Neural progenitor cell (in vitro differentiated cells): ENCODE results near the gene TNNI2. TPM values are rescaled to one million over a fixed set of nuclear protein-coding genes. Genes with fewer than 3 reads are reported as not detected.
"Not testable (repeated sequence)": the region's sequence is repeated elsewhere in the genome, so short reads cannot be mapped to it uniquely, and the experiment has no call there.

Experiments
- DNase-seq: peaks from one replicate; pipeline ENCODE4 v3.0.0-alpha.2; 2016; ENCODE audit warnings: low spot score
- H2AFZ ChIP-seq: fragments of 200-600 bp; sonication (generic); replicated peaks from 2 replicates; pipeline ENCODE4 v1.6.1; 2016; ENCODE audit warnings: antibody characterized with exemption
- H3F3A ChIP-seq: fragments of 200-600 bp; sonication (generic); 2 replicates; pipeline ENCODE4 v1.6.1; 2016; ENCODE audit warnings: antibody characterized with exemption, low read depth
- H3K27ac ChIP-seq: fragments of 200-600 bp; sonication (generic); 2 replicates; pipeline ENCODE4 v1.5.1; 2016; ENCODE audit warnings: mild to moderate bottlenecking
- H3K27me3 ChIP-seq: fragments of 200-600 bp; sonication (generic); 2 replicates; pipeline ENCODE4 v1.6.1; 2016; ENCODE audit warnings: mild to moderate bottlenecking, moderate library complexity
- H3K36me3 ChIP-seq: fragments of 200-600 bp; sonication (generic); 2 replicates; pipeline ENCODE4 v1.5.1; 2016
- H3K4me1 ChIP-seq: fragments of 200-600 bp; sonication (generic); 2 replicates; pipeline ENCODE4 v1.6.1; 2016; ENCODE audit warnings: mixed run types
- H3K4me2 ChIP-seq: fragments of 200-600 bp; sonication (generic); 2 replicates; pipeline ENCODE4 v1.6.1; 2016
- H3K4me3 ChIP-seq: fragments of 200-600 bp; sonication (generic); 2 replicates; pipeline ENCODE4 v1.5.1; 2016
- H3K79me2 ChIP-seq: fragments of 200-600 bp; sonication (generic); 2 replicates; pipeline ENCODE4 v1.6.1; 2016; ENCODE audit warnings: low read depth
- H3K9ac ChIP-seq: fragments of 200-600 bp; sonication (generic); 2 replicates; pipeline ENCODE4 v1.6.1; 2016
- H3K9me3 ChIP-seq: fragments of 200-600 bp; sonication (generic); 2 replicates; pipeline ENCODE4 v1.5.1; 2016; ENCODE audit warnings: low read depth
- H4K20me1 ChIP-seq: fragments of 200-600 bp; sonication (generic); 2 replicates; pipeline ENCODE4 v1.6.1; 2016; ENCODE audit warnings: low read depth
- H3K27ac Mint-ChIP-seq: 3 replicates; pipeline ENCODE4 v1.8.0; 2021; ENCODE audit warnings: mixed read lengths
- H3K27me3 Mint-ChIP-seq: 2 replicates; pipeline ENCODE4 v1.8.0; 2022; ENCODE audit warnings: low read depth, mild to moderate bottlenecking, inconsistent platforms, moderate library complexity, mixed read lengths; ENCODE audit not compliant: insufficient read depth
- H3K36me3 Mint-ChIP-seq: 3 replicates; pipeline ENCODE4 v1.8.0; 2021; ENCODE audit warnings: mixed read lengths
- H3K4me1 Mint-ChIP-seq: 3 replicates; pipeline ENCODE4 v1.8.0; 2021; ENCODE audit warnings: mixed read lengths
- H3K4me3 Mint-ChIP-seq: 3 replicates; pipeline ENCODE4 v1.8.0; 2021; ENCODE audit warnings: mild to moderate bottlenecking, moderate library complexity, mixed read lengths
- H3K9me3 Mint-ChIP-seq: 3 replicates; pipeline ENCODE4 v1.8.0; 2020; ENCODE audit warnings: mixed read lengths
- CTCF ChIP-seq: fragments of 200-600 bp; sonication (generic); IDR thresholded peaks from 2 replicates; pipeline ENCODE4 v1.5.1; 2017; ENCODE audit warnings: antibody characterized with exemption, mild to moderate bottlenecking
- EZH2 ChIP-seq: fragments of 200-600 bp; sonication (generic); IDR thresholded peaks from 2 replicates; pipeline ENCODE4 v1.6.1; 2017; ENCODE audit warnings: antibody characterized with exemption, mild to moderate bottlenecking, moderate library complexity
- EZH2phosphoT487 ChIP-seq: fragments of 200-600 bp; sonication (generic); IDR thresholded peaks from 2 replicates; pipeline ENCODE4 v1.6.1; 2017; ENCODE audit warnings: antibody characterized with exemption
- total RNA-seq: library from RNA; depleted of rRNA; stranded (reverse); fragments of >200 nt; gene quantifications from 2 replicates; pipeline ENCODE4 v1.2.3, GENCODE V29; 2015; ENCODE audit warnings: low replicate concordance

TNNI2 gene
- total RNA-seq, 1 donor from 2014 or later = 2.6 TPM

GRCh38 chr11:1875093-1875850, 36.5 kb downstream of the TNNI2 start:
- no peaks in the 10 kb centered on the region for H3K79me2 ChIP-seq
- no peaks in the 10 kb centered on the region for H4K20me1 ChIP-seq
- H3K9me3 ChIP-seq = no peaks in the 10 kb centered on the region
- H3K36me3 ChIP-seq = no peaks in the 10 kb centered on the region
- H3K4me1 Mint-ChIP-seq = peaks cover 30% of the 10 kb centered on the region
- no peak overlapping the region for H2AFZ ChIP-seq
- H3K4me3 Mint-ChIP-seq = no peak overlapping the region
- no peaks in the 10 kb centered on the region for H3K9me3 Mint-ChIP-seq
- H3K4me1 ChIP-seq = no peaks in the 10 kb centered on the region
- H3K4me3 ChIP-seq = no peak overlapping the region
- TF ChIP-seq EZH2 (no peak), EZH2phosphoT487 (no peak), CTCF (no peak)
- no peak for DNase-seq
- H3K9ac ChIP-seq = no peak overlapping the region
- H3K36me3 Mint-ChIP-seq = no peaks in the 10 kb centered on the region
- H3K27me3 Mint-ChIP-seq = peaks cover 9% of the 10 kb centered on the region
- no peak overlapping the region for H3K4me2 ChIP-seq
- peaks cover 9% of the 10 kb centered on the region for H3K27me3 ChIP-seq
- H3K27ac ChIP-seq = no peak overlapping the region
- no peaks in the 10 kb centered on the region for H3F3A ChIP-seq
- H3K27ac Mint-ChIP-seq = peak overlapping the region; percentile 92

- H3K27me3 ChIP-seq, H3K36me3 Mint-ChIP-seq, H2AFZ ChIP-seq, H3K9ac ChIP-seq, H3K4me1 ChIP-seq, H3K4me3 Mint-ChIP-seq, DNase-seq, H3K79me2 ChIP-seq, H3K9me3 Mint-ChIP-seq, H4K20me1 ChIP-seq, H3F3A ChIP-seq, H3K36me3 ChIP-seq, H3K27ac Mint-ChIP-seq, H3K4me3 ChIP-seq, H3K9me3 ChIP-seq, H3K27me3 Mint-ChIP-seq, H3K4me2 ChIP-seq, H3K27ac ChIP-seq: not testable (repeated sequence)
- peaks cover 25% of the 10 kb centered on the region for H3K4me1 Mint-ChIP-seq
These were observed 37.1 kb downstream of the TNNI2 start for GRCh38 chr11:1875851-1876301.

- H3F3A ChIP-seq = no peaks in the 10 kb centered on the region
- H3K27ac ChIP-seq = no peak overlapping the region
- H4K20me1 ChIP-seq = no peaks in the 10 kb centered on the region
- no peak overlapping the region for H3K4me3 ChIP-seq
- Mint-ChIP-seq H3K9me3 (no peaks in the 10 kb centered on the region), H3K27me3 (peaks cover 7% of the 10 kb centered on the region), H3K27ac (no peak overlapping the region), H3K4me1 (peaks cover 22% of the 10 kb centered on the region), H3K4me3 (no peak overlapping the region), H3K36me3 (no peaks in the 10 kb centered on the region)
- H3K36me3 ChIP-seq = no peaks in the 10 kb centered on the region
- H3K4me1 ChIP-seq = no peaks in the 10 kb centered on the region
- no peak overlapping the region for H2AFZ ChIP-seq
- H3K27me3 ChIP-seq = no peaks in the 10 kb centered on the region
- H3K4me2 ChIP-seq = no peak overlapping the region
- no peaks in the 10 kb centered on the region for H3K9me3 ChIP-seq
- TF ChIP-seq EZH2phosphoT487 (no peak), EZH2 (no peak), CTCF (peak; percentile 60)
- DNase-seq = peak; percentile 65
- no peak overlapping the region for H3K9ac ChIP-seq
- H3K79me2 ChIP-seq = no peaks in the 10 kb centered on the region
These were observed 37.7 kb downstream of the TNNI2 start for GRCh38 chr11:1876361-1877063.
